Left lung (tissue), 10 donors: ENCODE measurements around the gene KCNE5. TPM values are rescaled to one million over a fixed set of nuclear protein-coding genes. Genes with fewer than 3 reads are reported as not detected.
"Not testable (repeated sequence)": the region's sequence is repeated elsewhere in the genome, so short reads cannot be mapped to it uniquely, and the experiment has no call there.

Source experiments
- ATAC-seq: fragments of 200-7000 bp; cut with Tn5 transposase; one replicate; pipeline ENCODE4 v1.9.1; 2020; ENCODE audit warnings: moderate library complexity
- DNase-seq, 4 donors: peaks; one replicate each; pipeline ENCODE4 v3.0.0-alpha.2; 2013 to 2020
- H3K27ac ChIP-seq, 2 donors: fragments of 200-600 bp; sonication (generic) in 1 of 2; one replicate each; pipeline versions ENCODE4 v1.5.0 to v1.8.0; 2020 to 2021
- H3K27me3 ChIP-seq, 2 donors: fragments of 200-600 bp; sonication (generic) in 1 of 2; one replicate each; pipeline versions ENCODE4 v1.5.0 to v1.8.0; 2020 to 2021
- H3K36me3 ChIP-seq, 2 donors: fragments of 200-600 bp; sonication (generic) in 1 of 2; one replicate each; pipeline versions ENCODE4 v1.5.0 to v1.8.0; 2020 to 2021
- H3K4me1 ChIP-seq, 2 donors: fragments of 200-600 bp; one replicate each; pipeline ENCODE4 v1.8.0; 2021
- H3K4me3 ChIP-seq, 2 donors: fragments of 200-600 bp; sonication (generic) in 1 of 2; one replicate each; pipeline versions ENCODE4 v1.5.0 to v1.8.0; 2020 to 2021; ENCODE audit warnings: mild to moderate bottlenecking in 1 of 2
- H3K9me3 ChIP-seq, 2 donors: fragments of 200-600 bp; sonication (generic) in 1 of 2; one replicate each; pipeline versions ENCODE4 v1.5.0 to v1.8.0; 2020 to 2021
- intact Hi-C, 2 donors: fragments of 100-400 bp; cut with DNase I; formaldehyde crosslinking; loops; one replicate each; pipeline versions ENCODE4 v1.11.2 to v1.14.2; 2022
- polyA plus RNA-seq, 6 donors: library from polyadenylated mRNA; unstranded; fragments of 120-200 nt; gene quantifications; one replicate each; pipeline ENCODE4 v1.2.1, GENCODE V29; 2013; ENCODE audit not compliant: insufficient read length in 6 of 6
- total RNA-seq, 2 donors: library from RNA; stranded (reverse); fragmentation: NEBNext Ultra II Directional; extraction: Animal tissue kit (Norgen Biotek cat#: 25700); gene quantifications; one replicate each; pipeline ENCODE4 v1.2.1, GENCODE V29; 2021
- TF ChIP-seq, protein P1 (sequence below), 2 donors: fragments of 200-600 bp; sonication (generic) in 1 of 2; IDR thresholded peaks; one replicate each; pipeline versions ENCODE4 v1.5.0 to v1.8.0; 2021; ENCODE audit warnings: antibody characterized with exemption in 2 of 2
- donor health status: DM: no; HTN: yes; CAD: no.
- donor health status: DM: no; HTN: no; CAD: no.

Gene KCNE5
- total and polyA plus RNA-seq, 8 donors: 0.84 to 8.0 (median 4.2) TPM; not detected in 1

DNA sequence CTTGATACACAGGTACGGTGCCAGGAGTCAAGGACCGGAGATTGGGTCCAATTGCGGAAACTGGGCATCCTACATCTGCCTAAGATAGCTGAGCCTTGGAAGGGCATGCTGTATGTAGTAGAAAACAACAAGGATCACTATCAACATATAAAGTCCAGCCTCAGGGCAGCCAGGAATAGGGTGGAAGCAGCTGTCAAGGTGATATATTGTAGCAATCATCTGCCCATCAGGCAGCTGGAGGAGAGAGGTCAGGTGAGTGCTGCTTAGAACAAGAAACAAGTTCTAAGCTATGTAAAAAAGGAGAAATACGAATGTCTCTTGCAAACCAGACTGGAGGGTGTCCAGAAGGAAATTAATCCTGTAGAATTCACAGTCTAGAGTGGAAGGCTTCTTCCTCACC, 34.8 kb downstream of the KCNE5 start:
- no peak overlapping the region for H3K27ac ChIP-seq
- TF ChIP-seq, protein P1, sequence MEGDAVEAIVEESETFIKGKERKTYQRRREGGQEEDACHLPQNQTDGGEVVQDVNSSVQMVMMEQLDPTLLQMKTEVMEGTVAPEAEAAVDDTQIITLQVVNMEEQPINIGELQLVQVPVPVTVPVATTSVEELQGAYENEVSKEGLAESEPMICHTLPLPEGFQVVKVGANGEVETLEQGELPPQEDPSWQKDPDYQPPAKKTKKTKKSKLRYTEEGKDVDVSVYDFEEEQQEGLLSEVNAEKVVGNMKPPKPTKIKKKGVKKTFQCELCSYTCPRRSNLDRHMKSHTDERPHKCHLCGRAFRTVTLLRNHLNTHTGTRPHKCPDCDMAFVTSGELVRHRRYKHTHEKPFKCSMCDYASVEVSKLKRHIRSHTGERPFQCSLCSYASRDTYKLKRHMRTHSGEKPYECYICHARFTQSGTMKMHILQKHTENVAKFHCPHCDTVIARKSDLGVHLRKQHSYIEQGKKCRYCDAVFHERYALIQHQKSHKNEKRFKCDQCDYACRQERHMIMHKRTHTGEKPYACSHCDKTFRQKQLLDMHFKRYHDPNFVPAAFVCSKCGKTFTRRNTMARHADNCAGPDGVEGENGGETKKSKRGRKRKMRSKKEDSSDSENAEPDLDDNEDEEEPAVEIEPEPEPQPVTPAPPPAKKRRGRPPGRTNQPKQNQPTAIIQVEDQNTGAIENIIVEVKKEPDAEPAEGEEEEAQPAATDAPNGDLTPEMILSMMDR (IDR thresholded peaks at IDR 0.05): no peak
- no peak overlapping the region for H3K4me3 ChIP-seq
- DNase-seq: no peak
- H3K9me3 ChIP-seq: no peaks in the 10 kb centered on the region
- H3K27me3 ChIP-seq: no peaks in the 10 kb centered on the region
- no peak for ATAC-seq
- no peaks in the 10 kb centered on the region for H3K36me3 ChIP-seq
- no peaks in the 10 kb centered on the region for H3K4me1 ChIP-seq
- intact Hi-C loops: no loop called here

GRCh38 chrX:109585488-109585887, 39.5 kb downstream of the KCNE5 start:
- ATAC-seq: no peak
- H3K27me3 ChIP-seq: no peaks in the 10 kb centered on the region
- no peak overlapping the region for H3K4me3 ChIP-seq
- DNase-seq: no peak
- no peaks in the 10 kb centered on the region for H3K4me1 ChIP-seq
- TF ChIP-seq, protein P1 (IDR thresholded peaks at IDR 0.05): no peak
- no peak overlapping the region for H3K27ac ChIP-seq
- intact Hi-C loops: no loop called here
- H3K9me3 ChIP-seq: no peaks in the 10 kb centered on the region
- H3K36me3 ChIP-seq: no peaks in the 10 kb centered on the region

- no peak overlapping the region for H3K4me3 ChIP-seq
- H3K27ac ChIP-seq: no peak overlapping the region
- TF ChIP-seq, protein P1 (IDR thresholded peaks at IDR 0.05): no peak
- intact Hi-C loops: no loop called here
- H3K9me3 ChIP-seq: no peaks in the 10 kb centered on the region
- H3K4me1 ChIP-seq: no peaks in the 10 kb centered on the region
- no peaks in the 10 kb centered on the region for H3K27me3 ChIP-seq
- H3K36me3 ChIP-seq: no peaks in the 10 kb centered on the region
- ATAC-seq (no peak), DNase-seq (no peak)
Measured at GRCh38 chrX:109578916-109579315, 46.1 kb downstream of the KCNE5 start.

GRCh38 chrX:109577055-109577454, 47.9 kb downstream of the KCNE5 start:
- Histone ChIP-seq H3K4me1 (no peaks in the 10 kb centered on the region), H3K27ac (no peak overlapping the region), H3K27me3 (no peaks in the 10 kb centered on the region), H3K9me3 (no peaks in the 10 kb centered on the region), H3K4me3 (no peak overlapping the region), H3K36me3 (no peaks in the 10 kb centered on the region)
- ATAC-seq: no peak
- TF ChIP-seq, protein P1 (IDR thresholded peaks at IDR 0.05): no peak
- intact Hi-C loops: no loop called here
- DNase-seq: no peak

DNA sequence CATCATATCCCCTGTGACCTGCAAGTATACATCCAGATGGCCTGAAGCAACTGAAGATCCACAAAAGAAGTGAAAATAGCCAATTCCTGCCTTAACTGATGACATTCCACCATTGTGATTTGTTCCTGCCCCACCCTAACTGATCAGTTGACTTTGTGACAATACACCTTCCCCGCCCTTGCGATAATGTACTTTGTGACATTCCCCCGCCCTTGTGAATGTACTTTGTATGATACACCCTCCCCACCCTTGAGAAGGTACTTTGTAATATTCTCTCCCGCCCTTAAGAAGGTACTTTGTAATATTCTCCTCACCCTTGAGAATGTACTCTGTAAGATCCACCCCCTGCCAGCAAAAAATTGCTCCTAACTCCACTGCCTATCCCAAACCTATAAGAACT, 48.9 kb downstream of the KCNE5 start:
- H3K4me3 ChIP-seq, intact Hi-C loops, H3K27ac ChIP-seq, DNase-seq, H3K4me1 ChIP-seq, H3K36me3 ChIP-seq, H3K9me3 ChIP-seq, ATAC-seq, H3K27me3 ChIP-seq: not testable (repeated sequence)

Other genes with a start within 250 kb of the KCNE5 start
- under 1 TPM in 1 of 2 donors, not detected in 1; 0.10 TPM for gene GUCY2F, start 143.1 kb downstream of the KCNE5 start, total RNA-seq
- gene GUCY2F, start 143.1 kb downstream of the KCNE5 start, polyA plus RNA-seq: under 1 TPM in 1 of 6 donors, not detected in 5; 0.03 TPM
- gene NXT2, start 88.3 kb downstream of the KCNE5 start, total RNA-seq: 10 to 100 TPM; 10.5 to 10.7 TPM
- 10 to 100 TPM; 21.1 to 27.5 (median 22.0) TPM for gene NXT2, start 88.3 kb downstream of the KCNE5 start, polyA plus RNA-seq
- 10 to 100 TPM; 87.7 to 93.9 TPM for gene ACSL4, start 108.1 kb upstream of the KCNE5 start, total RNA-seq
- gene ACSL4, start 108.1 kb upstream of the KCNE5 start, polyA plus RNA-seq: 10 to 100 TPM; 13.2 to 15.9 (median 14.5) TPM